Measurements from ENCODE around the gene SLC4A3. TPM values are rescaled to one million over a fixed set of nuclear protein-coding genes. Genes with fewer than 3 reads are reported as not detected.

Gene SLC4A3
- total and polyA plus RNA-seq, 2 donors (not counting 3 experiments of a cell fraction or from before 2014, with no cell fraction given): 0.29 to 0.35 TPM

- FAIRE-seq (no peak), DNase-seq (ENCODE audit: low read depth, low spot score) (no peak)
- Histone ChIP-seq H3K4me3 (replicated peaks in 1 of 3; ENCODE audit: insufficient read depth in 1 of 3, low read depth in 1 of 3, low read length in 3 of 3) (no peak overlapping the region), H3K4me2 (ENCODE audit: insufficient read depth, low read length) (no peak overlapping the region), H3K36me3 (ENCODE audit: control insufficient read depth in 2 of 2, extremely low read depth in 1 of 2, insufficient read depth in 2 of 2, low read length in 2 of 2) (no peaks in the 10 kb centered on the region), H3K9ac (replicated peaks; ENCODE audit: extremely low read depth, insufficient read depth, low read length) (no peak overlapping the region), H3K9me3 (replicated peaks; ENCODE audit: control insufficient read depth, insufficient read depth, low read length) (no peaks in the 10 kb centered on the region), H3K79me2 (ENCODE audit: control insufficient read depth, insufficient read depth, low read length) (no peaks in the 10 kb centered on the region), H3K9me1 (replicated peaks; ENCODE audit: control insufficient read depth, extremely low read depth, insufficient read depth, low read length) (no peaks in the 10 kb centered on the region), H4K20me1 (replicated peaks; ENCODE audit: control insufficient read depth, extremely low read depth, insufficient read depth, low read length) (no peaks in the 10 kb centered on the region), H3K27me3 (ENCODE audit: control insufficient read depth in 2 of 2, insufficient read depth in 2 of 2, low read length in 2 of 2) (peaks cover 0 to 3% of the 10 kb centered on the region in 2 experiments), H3K4me1 (ENCODE audit: control insufficient read depth, extremely low read depth, insufficient read depth, low read length) (peaks cover 7% of the 10 kb centered on the region), H3K27ac (ENCODE audit: insufficient read depth, low read depth, low read length) (no peak overlapping the region), H2AFZ (ENCODE audit: low read depth, low read length) (no peak overlapping the region)
- intact Hi-C loops (cut with micrococcal nuclease) (no loop called here), dilution Hi-C loops (cut with MboI; ENCODE audit: extremely low pct_ligation_motif_present, low sequenced_read_pairs) (no loop called here)
- BruUV-seq (replicated peaks): no TSS peak
- CTCF ChIA-PET: no interaction called here
- POLR2A ChIA-PET: no interaction called here
- TF ChIP-seq, protein P1, sequence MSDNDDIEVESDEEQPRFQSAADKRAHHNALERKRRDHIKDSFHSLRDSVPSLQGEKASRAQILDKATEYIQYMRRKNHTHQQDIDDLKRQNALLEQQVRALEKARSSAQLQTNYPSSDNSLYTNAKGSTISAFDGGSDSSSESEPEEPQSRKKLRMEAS (IDR thresholded peaks at IDR 0.05; ENCODE audit: insufficient read depth, insufficient read length): no peak
- no peak for TF ChIP-seq MYC (IDR thresholded peaks at IDR 0.05; ENCODE audit: low read depth, low read length)
- no peak for TF ChIP-seq POLR2AphosphoS5 (IDR thresholded peaks at IDR 0.05; ENCODE audit: insufficient read depth, low read depth, low read length)
- no peak for TF ChIP-seq POLR2A (IDR thresholded peaks at IDR 0.05; ENCODE audit: low read depth, low read length)
- no peak for TF ChIP-seq GATA2 (IDR thresholded peaks at IDR 0.05; ENCODE audit: insufficient read depth, insufficient read length, low read depth, low read length)
- no peak for TF ChIP-seq EZH2 (IDR thresholded peaks at IDR 0.05; ENCODE audit: borderline replicate concordance, low read depth, low read length, severe bottlenecking)
- TF ChIP-seq CTCF (IDR thresholded peaks at IDR 0.05; ENCODE audit: extremely low read depth in 1 of 2, insufficient read depth in 1 of 2, low read depth in 1 of 2, low read length in 2 of 2): no peak
- no peak for TF ChIP-seq FOS (IDR thresholded peaks at IDR 0.05; ENCODE audit: borderline replicate concordance, insufficient read depth, low read length)
- TF ChIP-seq JUN (IDR thresholded peaks at IDR 0.05; ENCODE audit: borderline replicate concordance, insufficient read depth, insufficient read length, low read depth): no peak
These were observed 34.3 kb upstream of the SLC4A3 start for GRCh38 chr2:219593154-219593553.
